Measurements from ENCODE around the gene TOLLIP.

The TOLLIP gene

GRCh38 chr11:1333860-1334259 lies 24.4 kb upstream of the TOLLIP start:
- in situ Hi-C loops (cut with MboI; ENCODE audit: low pct_unique_long_range_greater_than_20kb, low sequenced_read_pairs, unreplicated experiment): no loop called here
- TF ChIP-seq CTCF (IDR thresholded peaks at IDR 0.05; ENCODE audit: extremely low read depth, insufficient read depth, missing control alignments): no peak
- no peak for DNase-seq (ENCODE audit: low spot score)

GRCh38 chr11:1333091-1333772 lies 23.8 kb upstream of the TOLLIP start:
- in situ Hi-C loops (cut with MboI; ENCODE audit: low pct_unique_long_range_greater_than_20kb, low sequenced_read_pairs, unreplicated experiment): no loop called here
- no peak for TF ChIP-seq CTCF (IDR thresholded peaks at IDR 0.05; ENCODE audit: extremely low read depth, insufficient read depth, missing control alignments)
- no peak for DNase-seq (ENCODE audit: low spot score)

- DNase-seq (ENCODE audit: low spot score): no peak
- in situ Hi-C loops (cut with MboI; ENCODE audit: low pct_unique_long_range_greater_than_20kb, low sequenced_read_pairs, unreplicated experiment): no loop called here
Measured at GRCh38 chr11:1330473-1330872, 21.0 kb upstream of the TOLLIP start.

GRCh38 chr11:1327064-1327460 lies 17.6 kb upstream of the TOLLIP start:
- TF ChIP-seq CTCF (IDR thresholded peaks at IDR 0.05; ENCODE audit: extremely low read depth, insufficient read depth, missing control alignments): no peak
- no peak for DNase-seq (ENCODE audit: low spot score)
- in situ Hi-C loops (cut with MboI; ENCODE audit: low pct_unique_long_range_greater_than_20kb, low sequenced_read_pairs, unreplicated experiment): no loop called here

More at GRCh38 chr11:1330473-1330872, 21.0 kb upstream of the TOLLIP start:
- no peak for TF ChIP-seq CTCF (IDR thresholded peaks at IDR 0.05; ENCODE audit: extremely low read depth, insufficient read depth, missing control alignments)

- no peak for DNase-seq (ENCODE audit: low spot score)
- in situ Hi-C loops (cut with MboI; ENCODE audit: low pct_unique_long_range_greater_than_20kb, low sequenced_read_pairs, unreplicated experiment): no loop called here
- TF ChIP-seq CTCF (IDR thresholded peaks at IDR 0.05; ENCODE audit: extremely low read depth, insufficient read depth, missing control alignments): no peak
Measured at GRCh38 chr11:1326435-1327063, 17.1 kb upstream of the TOLLIP start.

GRCh38 chr11:1323774-1324173 lies 14.3 kb upstream of the TOLLIP start:
- no peak for DNase-seq (ENCODE audit: low spot score)
- in situ Hi-C loops (cut with MboI; ENCODE audit: low pct_unique_long_range_greater_than_20kb, low sequenced_read_pairs, unreplicated experiment): no loop called here
- TF ChIP-seq CTCF (IDR thresholded peaks at IDR 0.05; ENCODE audit: extremely low read depth, insufficient read depth, missing control alignments): no peak

Measured in GM13977 (cell line).